GM12878 (cell line): Measurements from ENCODE around the gene UVRAG.

Experiments
- BACH1 ChIP-seq: fragments of 450-650 bp; IDR thresholded peaks from 2 replicates; pipeline ENCODE4 v1.6.1; 2017; ENCODE audit warnings: mild to moderate bottlenecking, borderline replicate concordance
- EP300 ChIP-seq, 2 experiments: fragments of 150-350 bp in 1 of 2; IDR thresholded peaks; 2 replicates each; pipeline ENCODE4 v1.6.1; 2011 to 2012; ENCODE audit warnings: low read depth in 2 of 2, low read length in 2 of 2, borderline replicate concordance in 1 of 2, improper control_type of control experiment in 1 of 2, inconsistent platforms in 1 of 2; ENCODE audit not compliant: control insufficient read depth in 1 of 2
- MTA3 ChIP-seq: IDR thresholded peaks from 2 replicates; pipeline ENCODE4 v1.6.1; 2012; ENCODE audit warnings: low read length, inconsistent platforms, borderline replicate concordance
- MYC ChIP-seq: IDR thresholded peaks from 2 replicates; pipeline ENCODE4 v1.6.1; 2011; ENCODE audit warnings: mild to moderate bottlenecking, low read length, moderate library complexity, inconsistent platforms; ENCODE audit not compliant: insufficient read depth, insufficient replicate concordance, insufficient read length, severe bottlenecking
- NFIC ChIP-seq: IDR thresholded peaks from 2 replicates; pipeline ENCODE4 v1.6.1; 2012; ENCODE audit warnings: low read depth, mild to moderate bottlenecking, inconsistent platforms, low read length, moderate library complexity
- POLR2A ChIP-seq: IDR thresholded peaks from 2 replicates; pipeline ENCODE4 v1.6.1; 2011; ENCODE audit warnings: low read depth, mild to moderate bottlenecking, low read length
- POLR2AphosphoS5 ChIP-seq: IDR thresholded peaks from 2 replicates; pipeline ENCODE4 v1.6.1; 2011; ENCODE audit warnings: mild to moderate bottlenecking, low read length, inconsistent platforms
- RAD51 ChIP-seq: fragments of 450-650 bp; IDR thresholded peaks from 2 replicates; pipeline ENCODE4 v1.6.1; 2016; ENCODE audit warnings: moderate library complexity, mild to moderate bottlenecking, inconsistent platforms
- RFX5 ChIP-seq: IDR thresholded peaks from 2 replicates; pipeline ENCODE4 v1.6.1; 2011; ENCODE audit warnings: low read depth, low read length, improper control_type of control experiment
- RUNX3 ChIP-seq: IDR thresholded peaks from 2 replicates; pipeline ENCODE4 v1.6.1; 2012; ENCODE audit warnings: low read length, inconsistent platforms
- SREBF2 ChIP-seq: IDR thresholded peaks from 2 replicates; pipeline ENCODE4 v1.6.1; 2012; ENCODE audit warnings: mild to moderate bottlenecking, low read length
- TAF1 ChIP-seq: IDR thresholded peaks from 2 replicates; pipeline ENCODE4 v1.6.1; 2011; ENCODE audit warnings: mild to moderate bottlenecking, low read depth, low read length, borderline replicate concordance
- TF ChIP-seq, protein P1 (sequence below): IDR thresholded peaks from 2 replicates; pipeline ENCODE4 v1.6.1; 2011; ENCODE audit warnings: mild to moderate bottlenecking, low read depth, low read length, moderate library complexity; ENCODE audit not compliant: insufficient replicate concordance
- TF ChIP-seq, protein P2 (sequence below): fragments of 450-650 bp; IDR thresholded peaks from 2 replicates; pipeline ENCODE4 v1.6.1; 2017; ENCODE audit warnings: mild to moderate bottlenecking

DNA sequence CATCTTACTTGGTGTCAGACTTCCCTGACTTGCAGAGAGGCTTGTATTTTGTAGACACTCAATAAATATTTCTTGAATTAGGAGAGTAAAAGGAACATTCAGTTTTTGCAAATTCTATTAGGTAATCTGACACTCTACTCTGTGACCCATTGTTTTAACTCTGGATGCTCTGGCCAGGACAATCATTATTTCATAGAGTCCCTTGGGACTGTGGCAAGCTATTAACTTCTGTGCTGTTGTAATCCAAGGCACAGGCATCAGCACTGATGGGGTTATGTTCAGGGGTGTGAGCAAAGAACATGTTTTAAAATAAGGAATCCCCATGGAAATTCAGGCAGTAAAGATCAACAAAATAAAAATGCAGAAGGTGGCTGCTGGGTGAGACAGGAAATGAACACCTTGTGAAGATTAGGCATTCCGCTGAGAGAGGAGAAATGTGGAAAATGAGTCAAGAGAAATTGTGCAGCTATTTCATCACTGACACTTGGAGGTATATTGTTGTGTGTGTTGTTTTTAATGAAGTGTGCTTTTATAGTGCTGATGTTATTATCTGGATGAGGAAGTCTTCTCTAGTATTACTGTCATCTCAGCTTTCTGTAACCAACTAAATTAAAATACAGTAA is 216.1 kb downstream of the UVRAG start:
- TF ChIP-seq, protein P1, sequence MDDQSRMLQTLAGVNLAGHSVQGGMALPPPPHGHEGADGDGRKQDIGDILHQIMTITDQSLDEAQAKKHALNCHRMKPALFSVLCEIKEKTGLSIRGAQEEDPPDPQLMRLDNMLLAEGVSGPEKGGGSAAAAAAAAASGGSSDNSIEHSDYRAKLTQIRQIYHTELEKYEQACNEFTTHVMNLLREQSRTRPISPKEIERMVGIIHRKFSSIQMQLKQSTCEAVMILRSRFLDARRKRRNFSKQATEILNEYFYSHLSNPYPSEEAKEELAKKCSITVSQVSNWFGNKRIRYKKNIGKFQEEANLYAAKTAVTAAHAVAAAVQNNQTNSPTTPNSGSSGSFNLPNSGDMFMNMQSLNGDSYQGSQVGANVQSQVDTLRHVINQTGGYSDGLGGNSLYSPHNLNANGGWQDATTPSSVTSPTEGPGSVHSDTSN: no peak
- no peak for TF ChIP-seq MYC
- TF ChIP-seq, protein P2, sequence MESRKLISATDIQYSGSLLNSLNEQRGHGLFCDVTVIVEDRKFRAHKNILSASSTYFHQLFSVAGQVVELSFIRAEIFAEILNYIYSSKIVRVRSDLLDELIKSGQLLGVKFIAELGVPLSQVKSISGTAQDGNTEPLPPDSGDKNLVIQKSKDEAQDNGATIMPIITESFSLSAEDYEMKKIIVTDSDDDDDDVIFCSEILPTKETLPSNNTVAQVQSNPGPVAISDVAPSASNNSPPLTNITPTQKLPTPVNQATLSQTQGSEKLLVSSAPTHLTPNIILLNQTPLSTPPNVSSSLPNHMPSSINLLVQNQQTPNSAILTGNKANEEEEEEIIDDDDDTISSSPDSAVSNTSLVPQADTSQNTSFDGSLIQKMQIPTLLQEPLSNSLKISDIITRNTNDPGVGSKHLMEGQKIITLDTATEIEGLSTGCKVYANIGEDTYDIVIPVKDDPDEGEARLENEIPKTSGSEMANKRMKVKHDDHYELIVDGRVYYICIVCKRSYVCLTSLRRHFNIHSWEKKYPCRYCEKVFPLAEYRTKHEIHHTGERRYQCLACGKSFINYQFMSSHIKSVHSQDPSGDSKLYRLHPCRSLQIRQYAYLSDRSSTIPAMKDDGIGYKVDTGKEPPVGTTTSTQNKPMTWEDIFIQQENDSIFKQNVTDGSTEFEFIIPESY: no peak
- no peak for TF ChIP-seq POLR2AphosphoS5
- no peak for TF ChIP-seq TAF1
- no peak for TF ChIP-seq EP300 (IDR thresholded peaks at IDR 0.05; ENCODE audit: borderline replicate concordance in 1 of 2, control insufficient read depth in 1 of 2, low read depth in 2 of 2, low read length in 2 of 2)
- TF ChIP-seq SREBF2: no peak
- no peak for TF ChIP-seq BACH1
- no peak for TF ChIP-seq RAD51
- no peak for TF ChIP-seq POLR2A
- TF ChIP-seq RFX5: no peak
- TF ChIP-seq MTA3: no peak
- TF ChIP-seq RUNX3: no peak
- no peak for TF ChIP-seq NFIC
